Subcutaneous adipose tissue (tissue), 4 donors: Measurements from ENCODE around the gene RPL35. TPM values are rescaled to one million over a fixed set of nuclear protein-coding genes. Genes with fewer than 3 reads are reported as not detected.

ENCODE experiments used
- CTCF ChIP-seq: fragments of 450-650 bp; IDR thresholded peaks from one replicate; pipeline ENCODE4 v1.5.1; 2016; ENCODE audit warnings: low read depth, mild to moderate bottlenecking, control low read depth, antibody characterized with exemption, moderate library complexity
- total RNA-seq, 4 donors: library from RNA; depleted of rRNA; stranded (reverse); fragments of >200 nt; gene quantifications; one replicate each; pipeline ENCODE4 v1.1.0, GENCODE V29; 2016

Gene RPL35
- total RNA-seq, 4 donors from 2014 or later, result 1,659 to 2,605 (median 2,251) TPM

- no peak for TF ChIP-seq CTCF
Observed at GRCh38 chr9:124877021-124877782, 15.4 kb upstream of the RPL35 start.

- no peak for TF ChIP-seq CTCF
Observed at GRCh38 chr9:124875501-124875900, 13.7 kb upstream of the RPL35 start.

- TF ChIP-seq CTCF, result no peak
Observed at GRCh38 chr9:124873664-124874063, 11.9 kb upstream of the RPL35 start.

- TF ChIP-seq CTCF, result no peak
Observed at GRCh38 chr9:124871156-124871561, 9.4 kb upstream of the RPL35 start.

- no peak for TF ChIP-seq CTCF
Observed at GRCh38 chr9:124870723-124871122, 9.0 kb upstream of the RPL35 start.

- no peak for TF ChIP-seq CTCF
Observed at GRCh38 chr9:124869986-124870560, 8.3 kb upstream of the RPL35 start.

GRCh38 chr9:124869466-124869985 lies 7.8 kb upstream of the RPL35 start:
- no peak for TF ChIP-seq CTCF
